ENCODE measurements around the gene PRDM15.

PRDM15 gene

GRCh38 chr21:41833497-41834115, 45.5 kb downstream of the PRDM15 start:
- Histone ChIP-seq H3K9me3 (ENCODE audit: severe bottlenecking) (no peaks in the 10 kb centered on the region), H3K4me1 (ENCODE audit: insufficient read depth, poor library complexity, severe bottlenecking) (no peaks in the 10 kb centered on the region), H3K36me3 (ENCODE audit: low read depth) (peaks cover 59% of the 10 kb centered on the region), H3K27ac (ENCODE audit: poor library complexity, severe bottlenecking) (no peak overlapping the region), H3K4me3 (ENCODE audit: severe bottlenecking) (no peak overlapping the region), H3K27me3 (ENCODE audit: insufficient read depth, poor library complexity, severe bottlenecking) (no peaks in the 10 kb centered on the region)
- TF ChIP-seq, protein P1, sequence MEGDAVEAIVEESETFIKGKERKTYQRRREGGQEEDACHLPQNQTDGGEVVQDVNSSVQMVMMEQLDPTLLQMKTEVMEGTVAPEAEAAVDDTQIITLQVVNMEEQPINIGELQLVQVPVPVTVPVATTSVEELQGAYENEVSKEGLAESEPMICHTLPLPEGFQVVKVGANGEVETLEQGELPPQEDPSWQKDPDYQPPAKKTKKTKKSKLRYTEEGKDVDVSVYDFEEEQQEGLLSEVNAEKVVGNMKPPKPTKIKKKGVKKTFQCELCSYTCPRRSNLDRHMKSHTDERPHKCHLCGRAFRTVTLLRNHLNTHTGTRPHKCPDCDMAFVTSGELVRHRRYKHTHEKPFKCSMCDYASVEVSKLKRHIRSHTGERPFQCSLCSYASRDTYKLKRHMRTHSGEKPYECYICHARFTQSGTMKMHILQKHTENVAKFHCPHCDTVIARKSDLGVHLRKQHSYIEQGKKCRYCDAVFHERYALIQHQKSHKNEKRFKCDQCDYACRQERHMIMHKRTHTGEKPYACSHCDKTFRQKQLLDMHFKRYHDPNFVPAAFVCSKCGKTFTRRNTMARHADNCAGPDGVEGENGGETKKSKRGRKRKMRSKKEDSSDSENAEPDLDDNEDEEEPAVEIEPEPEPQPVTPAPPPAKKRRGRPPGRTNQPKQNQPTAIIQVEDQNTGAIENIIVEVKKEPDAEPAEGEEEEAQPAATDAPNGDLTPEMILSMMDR (IDR thresholded peaks at IDR 0.05; ENCODE audit: poor library complexity, severe bottlenecking) = no peak
- ATAC-seq (ENCODE audit: low read depth) (no peak), DNase-seq (ENCODE audit: low spot score) (no peak)

DNA sequence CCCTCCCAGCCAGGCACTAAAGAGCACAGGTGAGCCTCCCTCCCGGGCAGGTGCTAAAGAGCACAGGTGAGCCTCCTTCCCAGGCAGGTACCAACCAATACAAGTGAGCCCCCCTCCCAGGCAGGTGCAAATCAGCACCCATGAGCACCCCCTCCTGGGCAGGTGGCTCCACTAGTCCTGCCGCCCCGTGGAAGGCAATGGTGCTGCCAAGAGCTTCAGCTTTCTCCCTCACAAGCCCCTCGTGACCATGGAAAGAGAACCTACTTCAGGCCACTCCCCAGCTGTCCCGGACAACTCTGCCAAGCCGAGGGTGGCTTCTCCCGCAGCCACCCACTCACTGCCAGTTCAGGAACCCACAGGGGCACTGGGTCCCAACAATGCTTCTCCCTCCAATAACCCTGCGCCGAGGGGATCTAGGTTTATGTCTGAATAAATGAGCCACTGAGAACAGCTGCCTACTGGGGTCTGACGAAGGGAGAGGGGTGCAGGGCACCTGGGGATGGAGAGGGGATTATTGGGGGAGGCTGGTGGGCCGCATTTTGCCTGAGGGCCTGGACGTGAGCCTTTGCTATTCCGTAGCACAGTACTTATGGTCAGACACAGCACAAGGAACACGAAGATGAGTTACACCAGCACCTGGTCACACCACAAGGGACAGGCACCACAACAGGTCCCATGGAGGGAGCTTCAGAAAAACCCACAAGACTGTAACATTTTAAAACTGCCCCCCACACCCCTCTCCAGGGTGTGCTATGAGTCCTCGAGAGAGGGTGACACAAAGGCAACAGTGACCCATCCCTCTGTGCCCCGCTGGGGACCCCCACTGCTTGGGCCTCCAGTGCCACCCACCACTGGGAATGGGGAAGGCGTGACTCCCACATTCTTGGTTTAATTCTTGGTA, 46.3 kb downstream of the PRDM15 start:
- no peaks in the 10 kb centered on the region for H3K27me3 ChIP-seq (ENCODE audit: insufficient read depth, poor library complexity, severe bottlenecking)
- H3K4me3 ChIP-seq (ENCODE audit: severe bottlenecking) = no peak overlapping the region
- H3K27ac ChIP-seq (ENCODE audit: poor library complexity, severe bottlenecking) = no peak overlapping the region
- H3K4me1 ChIP-seq (ENCODE audit: insufficient read depth, poor library complexity, severe bottlenecking) = no peaks in the 10 kb centered on the region
- peaks cover 53% of the 10 kb centered on the region for H3K36me3 ChIP-seq (ENCODE audit: low read depth)
- TF ChIP-seq, protein P1 (IDR thresholded peaks at IDR 0.05; ENCODE audit: poor library complexity, severe bottlenecking) = no peak
- H3K9me3 ChIP-seq (ENCODE audit: severe bottlenecking) = no peaks in the 10 kb centered on the region
- ATAC-seq (ENCODE audit: low read depth) = no peak
- no peak for DNase-seq (ENCODE audit: low spot score)

GRCh38 chr21:41831866-41832595, 47.1 kb downstream of the PRDM15 start:
- DNase-seq (ENCODE audit: low spot score) = no peak
- peaks cover 51% of the 10 kb centered on the region for H3K36me3 ChIP-seq (ENCODE audit: low read depth)
- no peaks in the 10 kb centered on the region for H3K4me1 ChIP-seq (ENCODE audit: insufficient read depth, poor library complexity, severe bottlenecking)
- H3K4me3 ChIP-seq (ENCODE audit: severe bottlenecking) = no peak overlapping the region
- no peaks in the 10 kb centered on the region for H3K9me3 ChIP-seq (ENCODE audit: severe bottlenecking)
- H3K27ac ChIP-seq (ENCODE audit: poor library complexity, severe bottlenecking) = no peak overlapping the region
- no peaks in the 10 kb centered on the region for H3K27me3 ChIP-seq (ENCODE audit: insufficient read depth, poor library complexity, severe bottlenecking)
- no peak for ATAC-seq (ENCODE audit: low read depth)
- TF ChIP-seq, protein P1 (IDR thresholded peaks at IDR 0.05; ENCODE audit: poor library complexity, severe bottlenecking) = no peak

GRCh38 chr21:41831453-41831831, 47.7 kb downstream of the PRDM15 start:
- no peak overlapping the region for H3K4me3 ChIP-seq (ENCODE audit: severe bottlenecking)
- H3K27me3 ChIP-seq (ENCODE audit: insufficient read depth, poor library complexity, severe bottlenecking) = no peaks in the 10 kb centered on the region
- TF ChIP-seq, protein P1 (IDR thresholded peaks at IDR 0.05; ENCODE audit: poor library complexity, severe bottlenecking) = no peak
- ATAC-seq (ENCODE audit: low read depth) = no peak
- H3K4me1 ChIP-seq (ENCODE audit: insufficient read depth, poor library complexity, severe bottlenecking) = no peaks in the 10 kb centered on the region
- H3K27ac ChIP-seq (ENCODE audit: poor library complexity, severe bottlenecking) = no peak overlapping the region
- H3K36me3 ChIP-seq (ENCODE audit: low read depth) = peaks cover 51% of the 10 kb centered on the region
- DNase-seq (ENCODE audit: low spot score) = peak; percentile 46
- H3K9me3 ChIP-seq (ENCODE audit: severe bottlenecking) = no peaks in the 10 kb centered on the region
